Stimulated activated CD8-positive, alpha-beta memory T cell treated with anti-CD3 and anti-CD28 coated beads, Interleukin-4, amount 100 ng/mL, for 1 hour (primary cell): Measurements from ENCODE around the gene DMTF1.
"Not testable (repeated sequence)": the region's sequence is repeated elsewhere in the genome, so short reads cannot be mapped to it uniquely, and the experiment has no call there.

Source experiments
- DNase-seq, 2 donors: peaks; one replicate each; pipeline ENCODE4 v3.0.0-alpha.2; 2020; ENCODE audit warnings: low read depth in 2 of 2, low spot score in 1 of 2

DMTF1 gene

GRCh38 chr7:87220026-87220733 lies 67.9 kb downstream of the DMTF1 start:
- peak; percentile 50 to 61 for DNase-seq

GRCh38 chr7:87220734-87221215 lies 68.5 kb downstream of the DMTF1 start:
- no peak for DNase-seq

GRCh38 chr7:87223666-87224065 lies 71.4 kb downstream of the DMTF1 start:
- no peak for DNase-seq

- no peak for DNase-seq
These were observed 73.4 kb downstream of the DMTF1 start for GRCh38 chr7:87225696-87226095.

- DNase-seq: no peak
These were observed 74.2 kb downstream of the DMTF1 start for GRCh38 chr7:87226495-87226894.

- no peak for DNase-seq
These were observed 79.0 kb downstream of the DMTF1 start for GRCh38 chr7:87231258-87231657.

- no peak for DNase-seq
These were observed 79.5 kb downstream of the DMTF1 start for GRCh38 chr7:87231711-87232110.

- DNase-seq: no peak
These were observed 82.7 kb downstream of the DMTF1 start for GRCh38 chr7:87234949-87235348.

GRCh38 chr7:87238464-87239051 lies 86.3 kb downstream of the DMTF1 start:
- DNase-seq: not testable (repeated sequence)

GRCh38 chr7:87245671-87246070 lies 93.4 kb downstream of the DMTF1 start:
- DNase-seq: not testable (repeated sequence)
